Endothelial cell (in vitro differentiated cells): ENCODE results near the gene YDJC. TPM values are rescaled to one million over a fixed set of nuclear protein-coding genes. Genes with fewer than 3 reads are reported as not detected.

Experiments
- DNase-seq: peaks from one replicate; pipeline ENCODE4 v3.0.0; 2021; ENCODE audit warnings: low spot score
- H3K27ac Mint-ChIP-seq: one replicate; pipeline ENCODE4 v1.8.0; 2021; ENCODE audit warnings: mixed read lengths, inconsistent platforms; ENCODE audit not compliant: unreplicated experiment
- H3K27me3 Mint-ChIP-seq: one replicate; pipeline ENCODE4 v1.8.0; 2021; ENCODE audit warnings: mild to moderate bottlenecking, moderate library complexity, mixed read lengths, inconsistent platforms; ENCODE audit not compliant: unreplicated experiment
- H3K36me3 Mint-ChIP-seq: one replicate; pipeline ENCODE4 v1.8.0; 2021; ENCODE audit warnings: mild to moderate bottlenecking, low read depth, mixed read lengths, inconsistent platforms; ENCODE audit not compliant: unreplicated experiment
- H3K4me1 Mint-ChIP-seq: one replicate; pipeline ENCODE4 v1.8.0; 2021; ENCODE audit warnings: mild to moderate bottlenecking, mixed read lengths, inconsistent platforms; ENCODE audit not compliant: unreplicated experiment
- H3K4me3 Mint-ChIP-seq: one replicate; pipeline ENCODE4 v1.8.0; 2021; ENCODE audit warnings: mild to moderate bottlenecking, mixed read lengths, inconsistent platforms; ENCODE audit not compliant: unreplicated experiment
- H3K9me3 Mint-ChIP-seq: one replicate; pipeline ENCODE4 v1.8.0; 2021; ENCODE audit warnings: mixed read lengths, inconsistent platforms; ENCODE audit not compliant: unreplicated experiment
- total RNA-seq: library from RNA; stranded (reverse); fragmentation: NEBNext Ultra II Directional; extraction: Animal tissue kit (Norgen Biotek cat#: 25700); gene quantifications from one replicate; pipeline ENCODE4 v1.2.1, GENCODE V29; 2021; ENCODE audit not compliant: unreplicated experiment
- TF ChIP-seq, protein P1 (sequence below): fragments of 200-600 bp; sonication (generic); IDR thresholded peaks from one replicate; pipeline ENCODE4 v1.5.0; 2021; ENCODE audit warnings: antibody characterized with exemption; ENCODE audit not compliant: unreplicated experiment

YDJC gene
- total RNA-seq, 1 donor from 2014 or later: 11.2 TPM

DNA sequence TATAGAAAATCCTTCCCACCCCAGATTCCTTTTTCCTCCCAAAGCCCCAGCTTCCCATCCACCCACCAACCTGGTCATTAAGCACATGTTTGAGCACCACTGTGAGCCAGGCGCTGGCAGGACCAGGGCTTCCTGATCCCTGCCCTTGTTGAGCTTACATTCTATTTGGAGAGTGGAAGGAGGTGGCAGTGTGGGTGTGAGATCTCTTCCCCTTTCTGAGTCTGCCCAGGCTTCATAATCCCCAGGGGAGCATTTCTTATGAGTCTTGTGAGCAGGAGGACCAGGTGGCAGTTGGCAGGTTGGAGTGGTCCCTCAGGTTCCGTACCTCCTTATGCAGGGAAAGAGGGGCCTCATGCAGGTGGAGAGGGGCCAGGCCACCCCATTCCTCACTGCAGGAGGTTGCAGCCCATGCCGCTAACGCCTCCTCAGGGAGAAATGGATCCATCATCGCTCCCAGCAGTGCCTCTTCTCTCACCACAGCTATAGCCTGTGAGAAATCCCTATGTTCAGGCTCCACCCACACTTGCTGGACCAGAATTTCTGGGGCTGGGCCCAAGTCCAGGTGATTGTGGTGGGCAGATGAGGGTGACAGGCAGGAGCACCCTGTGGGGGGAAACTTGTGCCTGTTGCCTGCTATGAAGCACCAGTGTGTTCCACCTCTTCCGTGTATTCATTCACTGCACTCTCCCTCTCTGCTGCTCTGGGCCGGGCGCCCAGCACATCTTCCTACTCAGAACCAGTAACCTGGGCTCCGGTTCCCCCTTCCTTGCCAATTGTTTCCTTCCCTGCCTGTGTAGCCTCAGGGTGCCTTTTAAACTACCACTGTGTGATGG, 38.8 kb downstream of the YDJC start:
- H3K36me3 Mint-ChIP-seq: peaks cover 30% of the 10 kb centered on the region
- H3K27me3 Mint-ChIP-seq: peaks cover 10% of the 10 kb centered on the region

GRCh38 chr22:21589396-21589795, 40.4 kb downstream of the YDJC start:
- H3K4me1 Mint-ChIP-seq: peaks cover 44% of the 10 kb centered on the region
- DNase-seq: no peak
- H3K27ac Mint-ChIP-seq: no peak overlapping the region
- H3K9me3 Mint-ChIP-seq: no peaks in the 10 kb centered on the region
- no peak overlapping the region for H3K4me3 Mint-ChIP-seq
- H3K36me3 Mint-ChIP-seq: peaks cover 25% of the 10 kb centered on the region
- TF ChIP-seq, protein P1, sequence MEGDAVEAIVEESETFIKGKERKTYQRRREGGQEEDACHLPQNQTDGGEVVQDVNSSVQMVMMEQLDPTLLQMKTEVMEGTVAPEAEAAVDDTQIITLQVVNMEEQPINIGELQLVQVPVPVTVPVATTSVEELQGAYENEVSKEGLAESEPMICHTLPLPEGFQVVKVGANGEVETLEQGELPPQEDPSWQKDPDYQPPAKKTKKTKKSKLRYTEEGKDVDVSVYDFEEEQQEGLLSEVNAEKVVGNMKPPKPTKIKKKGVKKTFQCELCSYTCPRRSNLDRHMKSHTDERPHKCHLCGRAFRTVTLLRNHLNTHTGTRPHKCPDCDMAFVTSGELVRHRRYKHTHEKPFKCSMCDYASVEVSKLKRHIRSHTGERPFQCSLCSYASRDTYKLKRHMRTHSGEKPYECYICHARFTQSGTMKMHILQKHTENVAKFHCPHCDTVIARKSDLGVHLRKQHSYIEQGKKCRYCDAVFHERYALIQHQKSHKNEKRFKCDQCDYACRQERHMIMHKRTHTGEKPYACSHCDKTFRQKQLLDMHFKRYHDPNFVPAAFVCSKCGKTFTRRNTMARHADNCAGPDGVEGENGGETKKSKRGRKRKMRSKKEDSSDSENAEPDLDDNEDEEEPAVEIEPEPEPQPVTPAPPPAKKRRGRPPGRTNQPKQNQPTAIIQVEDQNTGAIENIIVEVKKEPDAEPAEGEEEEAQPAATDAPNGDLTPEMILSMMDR: no peak
- peaks cover 10% of the 10 kb centered on the region for H3K27me3 Mint-ChIP-seq

More for the DNA sequence above, 38.8 kb downstream of the YDJC start:
- TF ChIP-seq, protein P1: no peak
- Mint-ChIP-seq H3K4me1 (peaks cover 44% of the 10 kb centered on the region), H3K27ac (peak overlapping the region; percentile 42), H3K9me3 (no peaks in the 10 kb centered on the region), H3K4me3 (no peak overlapping the region)
- no peak for DNase-seq

GRCh38 chr22:21587803-21588611, 41.8 kb downstream of the YDJC start:
- peak overlapping the region; percentile 4 for H3K4me3 Mint-ChIP-seq
- H3K36me3 Mint-ChIP-seq: peaks cover 17% of the 10 kb centered on the region
- DNase-seq: no peak
- TF ChIP-seq, protein P1: no peak
- H3K27me3 Mint-ChIP-seq: peaks cover 6% of the 10 kb centered on the region
- H3K9me3 Mint-ChIP-seq: no peaks in the 10 kb centered on the region
- peak overlapping the region; percentile 12 for H3K27ac Mint-ChIP-seq
- peaks cover 32% of the 10 kb centered on the region for H3K4me1 Mint-ChIP-seq

- TF ChIP-seq, protein P1: no peak
- H3K9me3 Mint-ChIP-seq: no peaks in the 10 kb centered on the region
- H3K4me3 Mint-ChIP-seq: no peak overlapping the region
- H3K27me3 Mint-ChIP-seq: peaks cover 1% of the 10 kb centered on the region
- no peak overlapping the region for H3K27ac Mint-ChIP-seq
- peaks cover 16% of the 10 kb centered on the region for H3K36me3 Mint-ChIP-seq
- peaks cover 12% of the 10 kb centered on the region for H3K4me1 Mint-ChIP-seq
- DNase-seq: no peak
These were observed 44.4 kb downstream of the YDJC start for GRCh38 chr22:21585389-21585788.
